ENCODE data around the gene H19. TPM values are rescaled to one million over a fixed set of nuclear protein-coding genes. Genes with fewer than 3 reads are reported as not detected.

H19 gene
- total RNA-seq, 1 donor: 4.3 TPM

- no peak for DNase-seq (ENCODE audit: insufficient read length, low spot score, missing footprints)
- no peaks in the 10 kb centered on the region for H3K9me3 ChIP-seq (ENCODE audit: low read depth, low read length)
- H3K79me2 ChIP-seq (ENCODE audit: insufficient read depth, low read length): no peaks in the 10 kb centered on the region
- no peak for TF ChIP-seq CTCF (IDR thresholded peaks at IDR 0.05; ENCODE audit: extremely low read depth, low read depth, low read length)
- H3K36me3 ChIP-seq (ENCODE audit: insufficient read depth, low read length): no peaks in the 10 kb centered on the region
- no peaks in the 10 kb centered on the region for H3K27me3 ChIP-seq (ENCODE audit: insufficient read depth, low read length)
- H3K27ac ChIP-seq (ENCODE audit: low read depth, low read length): no peak within 1 kb of the TSS
- H2AFZ ChIP-seq (ENCODE audit: low read length): no peak within 1 kb of the TSS
- H3K4me2 ChIP-seq (ENCODE audit: insufficient read depth, low read length): no peak within 1 kb of the TSS
- no peaks in the 10 kb centered on the region for H4K20me1 ChIP-seq (ENCODE audit: insufficient read depth, low read length)
- H3K4me1 ChIP-seq (ENCODE audit: insufficient read depth, low read length): peaks cover 10% of the 10 kb centered on the region
- no peak within 1 kb of the TSS for H3K4me3 ChIP-seq (ENCODE audit: insufficient read depth, low read length)
Measured at GRCh38 chr11:1946812-1947484, 50.7 kb downstream of the H19 start, which contains the start of gene MRPL23. Gene MRPL23, plus strand, starts transcription at chr11:1947332. Its CDS starts 31 bp downstream, at chr11:1947363.

Small RNA genes lying within 50 kb of the gene (small RNA-seq; reads per million reads assigned to genes)
- gene RF01972 (not detected), gene RF01973 (not detected)

Other genes with a start within 250 kb of the H19 start
- 15.0 and 18.1 TPM in 2 replicates for gene IFITM10, start 247.2 kb downstream of the H19 start, total RNA-seq
- gene CTSD, start 233.9 kb downstream of the H19 start, total RNA-seq: 491 and 519 TPM in 2 replicates
- gene SYT8, start 162.9 kb downstream of the H19 start, total RNA-seq: 0.36 and 0.59 TPM in 2 replicates
- not detected in 2 replicates for gene TNNI2, start 158.9 kb downstream of the H19 start, total RNA-seq
- 41.0 and 54.6 TPM in 2 replicates for gene LSP1, start 144.8 kb downstream of the H19 start, total RNA-seq
- gene PRR33, start 105.9 kb downstream of the H19 start, total RNA-seq: not detected in 2 replicates
- gene TNNT3, start 78.1 kb downstream of the H19 start, total RNA-seq: not detected in 2 replicates
- gene MRPL23, start 50.5 kb downstream of the H19 start, total RNA-seq: 84.9 and 94.5 TPM in 2 replicates
- 53.9 and 68.8 TPM in 2 replicates for gene IGF2, start 141.5 kb upstream of the H19 start, total RNA-seq
- not detected in 2 replicates for gene INS, start 163.4 kb upstream of the H19 start, total RNA-seq
- under 0.01 TPM in 1 of 2 replicates, not detected in the other for gene TH, start 174.0 kb upstream of the H19 start, total RNA-seq

Measured in osteoblast (primary cell).